Measurements from ENCODE around the gene HEXD.

GRCh38 chr17:82403662-82404660 lies 14.2 kb upstream of the HEXD start:
- TF ChIP-seq CTCF (IDR thresholded peaks at IDR 0.05) (no peak), POLR2A (IDR thresholded peaks at IDR 0.05; ENCODE audit: low read depth) (no peak), POLR2AphosphoS5 (IDR thresholded peaks at IDR 0.05) (no peak)

Data from esophagus muscularis mucosa (tissue), 3 donors.